Adrenal gland (tissue), 12 donors: Measurements from ENCODE around the gene GRAMD2A. TPM values are rescaled to one million over a fixed set of nuclear protein-coding genes. Genes with fewer than 3 reads are reported as not detected.

Source experiments
- DNase-seq, 7 donors: peaks; one replicate each; pipeline ENCODE4 v3.0.0-alpha.2; 2019 to 2020
- H3K27ac ChIP-seq, 5 donors: fragments of 200-600 bp; sonication (generic) in 4 of 5; 1 replicate in 3 of 5; 2 replicates in 2 of 5; pipeline versions ENCODE4 v1.5.1 to v1.8.0; 2016 to 2020; ENCODE audit warnings: mild to moderate bottlenecking in 1 of 5
- H3K27me3 ChIP-seq: fragments of 200-600 bp; 2 replicates; pipeline ENCODE4 v1.8.0; 2021
- H3K36me3 ChIP-seq, 2 donors: fragments of 200-600 bp; replicated peaks in 1 of 2; 1 replicate in 1 of 2; 2 replicates in 1 of 2; pipeline versions ENCODE4 v1.5.1 to v1.8.0; 2018 to 2022
- H3K4me1 ChIP-seq, 2 donors: fragments of 200-600 bp; replicated peaks in 1 of 2; 1 replicate in 1 of 2; 2 replicates in 1 of 2; pipeline versions ENCODE4 v1.5.1 to v1.8.0; 2018 to 2021
- H3K4me3 ChIP-seq, 4 donors: fragments of 200-600 bp; sonication (generic) in 3 of 4; one replicate each; pipeline ENCODE4 v1.5.1; 2016 to 2018
- H3K9me3 ChIP-seq, 3 donors: fragments of 200-600 bp; sonication (generic) in 1 of 3; replicated peaks in 1 of 3; 1 replicate in 2 of 3; 2 replicates in 1 of 3; pipeline versions ENCODE4 v1.5.1 to v1.8.0; 2016 to 2021
- POLR2A ChIP-seq, 2 donors: fragments of 450-650 bp; IDR thresholded peaks; one replicate each; pipeline ENCODE4 v1.6.1; 2017; ENCODE audit warnings: antibody characterized with exemption in 2 of 2, mild to moderate bottlenecking in 2 of 2, moderate library complexity in 1 of 2
- WGBS, 4 donors: extraction: QIAGEN DNeasy Blood & Tissue Kit in 2 of 4; methylation state at CpG; one replicate each; pipeline versions ENCODE4 v1.1.5 to v1.1.7; 2013 to 2017; 5-methylcytosine and 5-hydroxymethylcytosine counted together
- intact Hi-C, 2 donors: fragments of 100-400 bp; cut with DNase I; formaldehyde crosslinking; loops; one replicate each; pipeline versions ENCODE4 v1.14.1 to v1.15.0; 2022 to 2023
- polyA plus RNA-seq, 3 donors: library from polyadenylated mRNA; stranded (reverse); fragments of 200-250 nt in 2 of 3; fragments of 350-450 nt in 1 of 3; fragmentation: Illumina TruSeq in 1 of 3; extraction: RNeasy Lipid Tissue Mini Kit (QIAGEN cat#74804) in 1 of 3; gene quantifications; one replicate each; pipeline ENCODE4 v1.2.3, GENCODE V29; 2013 to 2014
- total RNA-seq, 9 donors: library from RNA; depleted of rRNA in 4 of 9; stranded (reverse); fragments of >200 nt in 4 of 9; fragments of 120-200 nt in 1 of 9; fragmentation: NEBNext Ultra II Directional in 1 of 9; extraction: Animal tissue kit (Norgen Biotek cat#: 25700) in 1 of 9; gene quantifications; one replicate each; pipeline versions ENCODE4 v1.1.0 to v1.2.4, GENCODE V29; 2013 to 2023
- TF ChIP-seq, protein P1 (sequence below), 6 experiments: fragments of 450-650 bp in 4 of 6; fragments of 200-600 bp in 2 of 6; sonication (generic) in 1 of 6; IDR thresholded peaks; 1 replicate in 5 of 6; 2 replicates in 1 of 6; pipeline versions ENCODE4 v1.5.1 to v1.8.0; 2016 to 2021; ENCODE audit warnings: antibody characterized with exemption in 6 of 6, mild to moderate bottlenecking in 2 of 6, moderate library complexity in 1 of 6
- donor health status: healthy with polysubstance abuse.
- donor health status: Bipolar disorder and iron deficiency.
- donor health status: DM: yes; HTN: yes; CAD: no.
- donor health status: DM: no; HTN: no; CAD: no.
- donor health status: DM: no; HTN: no; CAD: no.
- donor health status: DM: yes; HTN: yes; CAD: no.

Gene GRAMD2A
- total and polyA plus RNA-seq, 12 donors = 0.07 to 0.64 (median 0.35) TPM; not detected in 4

- no peak overlapping the region for H3K27ac ChIP-seq
- peaks cover 0 to 25% of the 10 kb centered on the region in 2 donors for H3K4me1 ChIP-seq
- no peaks in the 10 kb centered on the region for H3K9me3 ChIP-seq
- no peak overlapping the region for H3K4me3 ChIP-seq
- intact Hi-C loops = no loop called here
- no peak for DNase-seq
- TF ChIP-seq POLR2A (IDR thresholded peaks at IDR 0.05) = no peak
- TF ChIP-seq, protein P1, sequence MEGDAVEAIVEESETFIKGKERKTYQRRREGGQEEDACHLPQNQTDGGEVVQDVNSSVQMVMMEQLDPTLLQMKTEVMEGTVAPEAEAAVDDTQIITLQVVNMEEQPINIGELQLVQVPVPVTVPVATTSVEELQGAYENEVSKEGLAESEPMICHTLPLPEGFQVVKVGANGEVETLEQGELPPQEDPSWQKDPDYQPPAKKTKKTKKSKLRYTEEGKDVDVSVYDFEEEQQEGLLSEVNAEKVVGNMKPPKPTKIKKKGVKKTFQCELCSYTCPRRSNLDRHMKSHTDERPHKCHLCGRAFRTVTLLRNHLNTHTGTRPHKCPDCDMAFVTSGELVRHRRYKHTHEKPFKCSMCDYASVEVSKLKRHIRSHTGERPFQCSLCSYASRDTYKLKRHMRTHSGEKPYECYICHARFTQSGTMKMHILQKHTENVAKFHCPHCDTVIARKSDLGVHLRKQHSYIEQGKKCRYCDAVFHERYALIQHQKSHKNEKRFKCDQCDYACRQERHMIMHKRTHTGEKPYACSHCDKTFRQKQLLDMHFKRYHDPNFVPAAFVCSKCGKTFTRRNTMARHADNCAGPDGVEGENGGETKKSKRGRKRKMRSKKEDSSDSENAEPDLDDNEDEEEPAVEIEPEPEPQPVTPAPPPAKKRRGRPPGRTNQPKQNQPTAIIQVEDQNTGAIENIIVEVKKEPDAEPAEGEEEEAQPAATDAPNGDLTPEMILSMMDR (IDR thresholded peaks at IDR 0.05) = no peak
- no peaks in the 10 kb centered on the region for H3K27me3 ChIP-seq
- WGBS, 4 donors = 86 to 96% (median 90%) methylated on average over 6 to 10 of the region's 10 CpGs
- peaks cover 0 to 100% of the 10 kb centered on the region in 2 donors for H3K36me3 ChIP-seq
These were observed 8.5 kb upstream of the GRAMD2A start for GRCh38 chr15:72205896-72206676.

- H3K36me3 ChIP-seq = peaks cover 0 to 100% of the 10 kb centered on the region in 2 donors
- intact Hi-C loops = no loop called here
- 86 to 92% (median 88%) methylated on average over 2 of the region's 2 CpGs for WGBS, 4 donors
These were observed 7.7 kb upstream of the GRAMD2A start for GRCh38 chr15:72205273-72205672.

GRCh38 chr15:72203507-72203837 lies 5.9 kb upstream of the GRAMD2A start:
- no peak overlapping the region for H3K4me3 ChIP-seq
- H3K36me3 ChIP-seq = peaks cover 0 to 100% of the 10 kb centered on the region in 2 donors
- H3K4me1 ChIP-seq = peaks cover 0 to 33% of the 10 kb centered on the region in 2 donors
- intact Hi-C loops = loop anchor here in 1 of 2 donors (5.0 kb wide), 1 partner anchor 49 kb away; no protein-coding TSS in a partner anchor
- 28 to 60% (median 34%) methylated on average over 4 to 5 of the region's 5 CpGs for WGBS, 4 donors
- H3K9me3 ChIP-seq = no peaks in the 10 kb centered on the region
- DNase-seq = peak; percentile 73 to 94 (median 89)
- TF ChIP-seq, protein P1 (IDR thresholded peaks at IDR 0.05) = no peak
- TF ChIP-seq POLR2A (IDR thresholded peaks at IDR 0.05) = no peak
- peak overlapping the region in 3 of 5 donors; percentile 62 to 80 (median 78) for H3K27ac ChIP-seq
- H3K27me3 ChIP-seq = no peaks in the 10 kb centered on the region

More at GRCh38 chr15:72205273-72205672, 7.7 kb upstream of the GRAMD2A start:
- TF ChIP-seq, protein P1 (IDR thresholded peaks at IDR 0.05) = no peak
- no peak for TF ChIP-seq POLR2A (IDR thresholded peaks at IDR 0.05)
- no peaks in the 10 kb centered on the region for H3K27me3 ChIP-seq
- no peak for DNase-seq
- no peaks in the 10 kb centered on the region for H3K9me3 ChIP-seq
- H3K4me1 ChIP-seq = peaks cover 0 to 27% of the 10 kb centered on the region in 2 donors
- no peak overlapping the region for H3K4me3 ChIP-seq
- H3K27ac ChIP-seq = no peak overlapping the region

DNA sequence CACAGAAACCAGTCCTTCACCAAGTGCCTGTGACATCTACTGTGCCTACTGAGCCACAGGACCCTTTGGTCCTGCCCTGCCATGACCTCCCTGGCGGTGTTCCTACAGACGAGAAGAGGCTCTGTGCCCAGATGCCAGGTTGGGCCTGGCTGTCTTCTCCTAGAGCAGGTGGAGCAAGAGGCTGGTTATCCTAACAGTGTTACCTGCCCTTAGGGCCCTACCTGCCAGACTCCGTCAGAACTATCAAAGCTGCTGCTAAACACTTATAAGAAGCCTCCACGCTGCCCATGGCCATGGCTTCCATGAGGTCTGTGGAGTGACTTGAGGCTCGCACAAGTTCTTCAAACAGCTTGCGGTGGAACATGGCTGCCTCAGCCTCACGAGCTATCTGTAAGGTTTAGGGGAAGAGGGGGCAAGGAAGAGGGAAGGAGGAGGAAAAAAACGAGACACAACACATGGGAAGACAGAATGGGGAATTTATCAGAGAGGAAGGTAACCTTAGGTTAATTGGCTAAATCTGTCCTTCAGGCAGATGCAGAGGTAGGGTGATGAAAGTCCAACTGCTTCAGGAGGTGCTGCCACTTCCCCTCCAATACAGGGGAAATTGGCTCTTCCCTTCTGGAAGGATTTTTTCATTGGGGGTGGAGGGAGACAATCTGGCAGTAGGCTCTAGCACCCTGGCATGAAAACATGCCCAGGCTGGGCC lies 5.4 kb upstream of the GRAMD2A start:
- WGBS, 4 donors = 82 to 87% (median 85%) methylated on average over 8 of the region's 8 CpGs
- no peaks in the 10 kb centered on the region for H3K27me3 ChIP-seq
- H3K4me3 ChIP-seq = no peak overlapping the region
- H3K9me3 ChIP-seq = no peaks in the 10 kb centered on the region
- DNase-seq = no peak
- H3K27ac ChIP-seq = peak overlapping the region in 3 of 5 donors; percentile 62 to 80 (median 78)
- H3K4me1 ChIP-seq = peaks cover 0 to 33% of the 10 kb centered on the region in 2 donors
- intact Hi-C loops = loop anchor here in 1 of 2 donors (5.0 kb wide), 1 partner anchor 49 kb away; no protein-coding TSS in a partner anchor
- TF ChIP-seq, protein P1 (IDR thresholded peaks at IDR 0.05) = no peak
- peaks cover 0 to 97% of the 10 kb centered on the region in 2 donors for H3K36me3 ChIP-seq
